Erythroblast (primary cell): Measurements from ENCODE around the gene PLAC8L1.
A peak's percentile ranks its signal among the peaks of the same experiment; 100 is the strongest.

ENCODE experiments used
- DNase-seq, 2 experiments: peaks; one replicate each; lab custom pipeline; 2025; lab: John Stamatoyannopoulos, UW
- GATA1 ChIP-seq: IDR thresholded peaks from 2 replicates; pipeline ENCODE4 v1.6.1; 2011; ENCODE audit warnings: low read depth, mild to moderate bottlenecking, control low read depth, low read length, moderate library complexity
- POLR2A ChIP-seq: IDR thresholded peaks from 2 replicates; pipeline ENCODE4 v1.6.1; 2011; ENCODE audit warnings: mild to moderate bottlenecking, low read length

PLAC8L1 gene

DNA sequence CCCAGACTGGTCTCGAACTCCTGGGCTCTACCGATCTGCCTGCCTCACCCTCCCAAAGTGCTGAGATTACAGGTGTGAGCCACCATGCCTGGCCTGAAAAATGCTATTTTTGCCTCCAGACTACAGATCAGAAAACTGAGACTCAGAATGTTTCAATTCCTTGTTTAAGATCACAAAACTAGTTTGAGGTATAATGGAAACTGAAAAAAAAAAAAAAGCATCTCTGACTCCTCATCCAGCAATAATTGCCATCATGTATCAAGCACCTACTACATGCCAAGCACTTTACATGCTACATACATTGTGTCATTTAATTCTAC is 35.6 kb downstream of the PLAC8L1 start:
- no peak for DNase-seq
- no peak for TF ChIP-seq POLR2A
- no peak for TF ChIP-seq GATA1

DNA sequence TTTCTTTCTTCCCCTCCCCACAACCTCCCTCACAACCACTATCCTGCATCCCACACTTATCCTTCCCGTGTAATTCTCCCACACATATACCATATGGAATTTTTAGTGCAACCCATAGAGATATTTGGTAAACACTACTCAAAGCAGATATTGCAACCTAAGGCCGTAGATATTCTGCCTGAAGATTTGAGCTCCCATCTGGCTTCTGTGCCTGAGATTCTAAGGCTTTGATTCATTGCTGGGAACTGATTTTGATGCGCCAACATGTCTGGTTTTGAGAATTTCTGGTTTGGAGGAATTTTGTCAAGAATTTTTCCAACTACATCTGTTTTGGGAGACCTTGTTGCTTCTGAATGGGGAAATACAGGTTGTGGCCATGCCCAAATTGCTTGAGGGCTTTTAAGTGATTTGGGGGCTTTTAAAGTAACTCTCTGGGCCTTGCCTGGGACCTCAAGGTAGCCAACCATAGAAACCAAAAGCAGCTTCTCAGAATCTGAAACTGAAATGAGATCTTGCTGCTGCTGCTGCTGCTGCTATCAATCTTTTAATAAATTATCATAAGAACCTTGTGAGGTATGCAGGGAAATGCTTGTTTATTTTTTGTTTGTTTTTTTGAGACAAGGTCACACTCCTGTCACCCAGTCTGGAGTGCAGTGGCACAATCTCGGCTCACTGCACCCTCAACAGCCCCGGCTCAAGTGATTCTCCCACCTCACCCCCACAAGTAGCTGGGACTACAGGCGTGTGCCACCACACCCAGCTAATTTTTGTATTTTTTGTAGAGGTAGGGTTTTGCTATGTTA is 36.2 kb downstream of the PLAC8L1 start:
- TF ChIP-seq POLR2A, result no peak
- no peak for TF ChIP-seq GATA1

DNA sequence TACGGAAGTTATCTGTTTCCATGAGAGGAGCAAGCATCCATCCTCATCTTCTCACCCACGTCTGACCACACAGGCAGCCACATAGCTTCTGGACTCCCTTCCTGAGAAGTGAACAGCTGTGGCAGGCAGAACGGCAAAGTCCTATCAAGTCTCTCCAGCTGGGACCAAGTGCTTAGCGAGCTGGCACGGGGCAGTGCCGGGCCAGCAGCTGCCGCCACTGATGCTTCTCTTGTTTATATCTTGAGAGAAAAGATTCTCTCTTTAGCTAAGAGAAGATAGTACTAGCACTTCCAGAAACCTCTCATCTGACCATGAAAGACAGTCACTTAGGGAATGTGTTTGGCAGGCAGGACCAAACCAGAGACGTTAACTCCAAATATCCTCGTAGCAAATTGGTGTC is 37.2 kb downstream of the PLAC8L1 start:
- TF ChIP-seq POLR2A (no peak), GATA1 (no peak)
- no peak for DNase-seq

More for the DNA sequence above, 36.2 kb downstream of the PLAC8L1 start:
- no peak for DNase-seq

DNA sequence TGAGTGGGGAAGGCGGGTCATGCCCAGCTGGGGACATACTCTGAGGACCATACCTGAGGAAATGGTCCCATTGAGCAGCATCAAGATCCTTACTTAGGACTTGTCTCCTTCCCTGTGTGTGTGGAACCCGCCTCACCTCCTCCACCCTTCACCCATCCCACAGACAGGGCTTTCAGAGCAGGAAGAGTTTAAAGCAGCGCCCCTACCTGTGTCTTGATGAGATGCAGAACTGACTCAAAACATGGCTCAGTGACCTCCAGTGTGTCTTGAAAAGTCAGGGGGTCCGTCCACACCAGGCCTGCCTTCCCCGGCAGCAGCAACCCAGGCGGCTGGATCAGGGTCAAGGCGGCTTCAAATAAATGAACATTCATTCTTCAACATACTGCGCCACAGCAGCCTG is 38.4 kb downstream of the PLAC8L1 start:
- no peak for DNase-seq
- TF ChIP-seq POLR2A (no peak), GATA1 (no peak)

DNA sequence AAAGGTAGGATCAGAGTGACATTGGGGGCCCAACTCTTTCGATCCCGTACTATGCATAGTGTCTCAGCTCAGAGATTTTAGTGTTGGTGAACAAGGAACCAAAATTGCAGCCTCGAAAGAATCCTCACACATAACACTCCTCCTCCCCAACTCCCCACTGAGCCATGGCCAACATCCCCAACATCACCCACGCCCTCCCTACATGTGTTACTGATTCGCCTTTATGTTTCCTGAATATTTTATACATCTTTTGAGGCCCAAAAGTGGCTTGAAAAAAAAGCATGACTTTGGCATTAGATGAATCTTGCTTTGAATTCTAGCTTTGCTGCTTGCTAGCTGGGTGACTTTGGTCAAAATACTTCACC is 45.2 kb downstream of the PLAC8L1 start:
- TF ChIP-seq POLR2A (no peak), GATA1 (no peak)
- no peak for DNase-seq

DNA sequence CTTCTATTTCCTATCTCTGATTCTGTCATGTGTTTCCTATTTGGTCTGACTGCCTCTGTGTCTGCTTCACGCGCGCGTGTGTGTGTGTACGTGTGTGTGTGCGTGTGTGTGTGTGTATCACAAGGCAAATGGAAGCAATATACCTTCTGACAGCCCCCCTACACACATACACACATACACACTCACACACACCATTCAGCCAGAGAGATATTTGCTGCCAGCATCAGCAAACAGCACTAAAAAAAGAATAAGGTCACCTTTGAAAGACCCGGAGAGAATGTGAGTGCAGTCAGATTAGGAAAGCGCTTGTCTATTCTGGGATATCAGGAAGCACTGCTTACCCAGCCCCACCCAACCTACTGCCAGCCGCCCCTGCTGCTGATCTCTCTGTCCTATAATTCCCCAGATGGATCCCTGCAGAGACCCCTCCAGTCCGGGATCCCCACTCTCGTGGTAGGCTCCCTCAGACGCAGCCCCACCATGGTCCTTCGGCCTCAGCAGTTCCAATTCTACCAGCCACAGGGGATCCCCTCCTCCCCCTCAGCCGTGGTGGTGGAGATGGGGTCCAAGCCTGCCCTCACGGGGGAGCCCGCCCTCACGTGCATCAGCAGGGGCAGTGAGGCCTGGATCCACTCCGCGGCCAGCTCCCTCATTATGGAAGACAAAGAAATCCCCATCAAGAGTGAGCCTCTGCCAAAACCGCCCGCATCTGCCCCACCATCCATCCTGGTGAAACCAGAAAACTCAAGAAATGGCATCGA is 45.7 kb downstream of the PLAC8L1 start:
- DNase-seq, result no peak
- TF ChIP-seq GATA1 (no peak), POLR2A (no peak)

DNA sequence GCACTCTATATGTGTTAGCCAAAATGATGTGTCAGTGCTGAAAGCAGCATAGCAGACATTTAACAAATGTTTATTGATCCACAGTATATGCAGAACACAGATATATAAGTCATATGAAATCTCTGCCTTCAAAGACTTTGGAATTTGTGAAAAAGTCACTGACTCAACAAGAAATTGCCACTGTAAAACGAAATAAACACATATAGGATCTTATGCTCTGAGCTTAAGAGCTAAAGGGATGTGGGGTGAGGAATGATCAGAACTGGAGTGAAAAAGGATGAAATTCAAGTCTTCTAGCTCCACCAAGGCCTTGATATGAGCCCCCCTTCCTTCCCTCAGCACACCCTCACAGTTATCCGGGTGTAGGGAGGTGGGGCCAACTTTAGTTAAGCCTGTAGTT is 49.9 kb downstream of the PLAC8L1 start:
- no peak for TF ChIP-seq POLR2A
- no peak for DNase-seq

DNA sequence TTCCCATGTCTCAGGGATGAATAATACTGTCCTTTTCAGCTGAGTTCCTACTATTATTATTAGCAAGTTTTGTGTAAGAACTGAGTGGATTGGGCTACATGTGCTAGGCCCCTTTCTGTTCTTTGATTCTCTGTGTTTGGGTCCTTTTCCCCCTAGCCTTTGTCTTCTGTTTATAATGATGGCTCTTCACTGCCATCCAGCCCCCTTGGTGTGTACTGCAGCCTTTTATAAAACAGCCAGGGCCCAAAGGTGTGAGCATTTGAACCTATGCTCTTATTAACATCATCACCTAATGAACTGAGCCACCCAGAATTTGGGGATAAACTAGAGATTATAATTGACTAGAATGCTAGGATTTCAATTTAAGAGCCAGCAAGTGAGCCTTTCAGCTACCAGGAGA is 52.6 kb downstream of the PLAC8L1 start:
- TF ChIP-seq POLR2A (no peak), GATA1 (no peak)
- no peak for DNase-seq

DNA sequence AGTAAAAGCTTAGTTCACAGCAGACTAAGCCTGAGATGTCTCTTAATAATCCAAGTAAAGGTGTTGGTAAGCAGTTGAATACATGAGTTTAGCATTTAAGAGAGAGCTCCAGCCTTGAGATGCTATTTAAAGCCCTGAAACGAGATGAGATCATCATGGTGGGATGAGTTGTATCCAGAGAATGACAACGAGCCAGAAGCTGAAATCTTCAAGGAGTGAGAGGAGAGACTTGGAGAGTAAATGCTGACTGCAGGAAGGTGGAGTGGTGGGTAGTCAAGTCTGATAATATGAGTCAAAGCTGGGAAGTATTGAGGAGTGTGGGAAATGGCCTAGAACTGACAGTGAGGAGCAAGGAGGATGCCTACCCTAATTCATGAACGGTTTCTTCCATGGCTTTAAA is 53.7 kb downstream of the PLAC8L1 start:
- no peak for TF ChIP-seq POLR2A
- TF ChIP-seq GATA1, result no peak
- DNase-seq, result no peak

DNA sequence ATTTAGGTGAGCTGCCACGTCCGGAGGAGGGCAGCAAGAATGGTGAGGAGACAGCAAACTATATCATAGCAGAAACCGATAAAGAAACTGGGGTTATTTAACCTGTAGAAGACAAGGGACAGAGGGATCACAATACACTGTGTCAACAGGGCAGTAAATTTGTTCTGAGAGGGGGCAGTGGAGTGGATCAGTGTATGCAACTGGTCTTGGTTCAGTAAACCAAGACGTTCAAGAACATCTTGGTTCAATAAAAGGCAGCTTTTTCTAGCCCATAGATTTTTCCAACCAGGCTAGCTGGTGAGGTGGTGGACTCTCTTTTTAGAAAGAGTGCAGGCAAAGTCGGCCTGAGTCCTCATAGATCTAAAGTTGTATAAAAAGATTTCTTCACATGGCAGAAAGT is 55.3 kb downstream of the PLAC8L1 start:
- TF ChIP-seq POLR2A, result no peak
- TF ChIP-seq GATA1, result no peak
- no peak for DNase-seq

DNA sequence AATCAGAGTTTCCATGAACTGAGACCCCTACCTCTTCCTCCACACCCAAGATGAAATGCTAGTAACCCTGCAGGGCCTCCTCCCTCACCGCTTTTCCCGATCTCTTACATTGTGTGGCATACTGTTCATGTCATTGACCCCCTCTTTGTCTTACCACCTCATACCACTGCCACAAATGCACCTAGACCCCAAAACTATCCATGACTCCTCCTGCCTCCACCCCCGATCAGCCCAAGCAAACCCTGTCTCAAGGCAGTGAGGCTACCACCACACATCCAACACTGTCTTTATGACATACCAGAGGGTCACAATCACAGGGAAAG is 55.7 kb downstream of the PLAC8L1 start:
- no peak for TF ChIP-seq POLR2A
- TF ChIP-seq GATA1, result no peak
- DNase-seq, result no peak

DNA sequence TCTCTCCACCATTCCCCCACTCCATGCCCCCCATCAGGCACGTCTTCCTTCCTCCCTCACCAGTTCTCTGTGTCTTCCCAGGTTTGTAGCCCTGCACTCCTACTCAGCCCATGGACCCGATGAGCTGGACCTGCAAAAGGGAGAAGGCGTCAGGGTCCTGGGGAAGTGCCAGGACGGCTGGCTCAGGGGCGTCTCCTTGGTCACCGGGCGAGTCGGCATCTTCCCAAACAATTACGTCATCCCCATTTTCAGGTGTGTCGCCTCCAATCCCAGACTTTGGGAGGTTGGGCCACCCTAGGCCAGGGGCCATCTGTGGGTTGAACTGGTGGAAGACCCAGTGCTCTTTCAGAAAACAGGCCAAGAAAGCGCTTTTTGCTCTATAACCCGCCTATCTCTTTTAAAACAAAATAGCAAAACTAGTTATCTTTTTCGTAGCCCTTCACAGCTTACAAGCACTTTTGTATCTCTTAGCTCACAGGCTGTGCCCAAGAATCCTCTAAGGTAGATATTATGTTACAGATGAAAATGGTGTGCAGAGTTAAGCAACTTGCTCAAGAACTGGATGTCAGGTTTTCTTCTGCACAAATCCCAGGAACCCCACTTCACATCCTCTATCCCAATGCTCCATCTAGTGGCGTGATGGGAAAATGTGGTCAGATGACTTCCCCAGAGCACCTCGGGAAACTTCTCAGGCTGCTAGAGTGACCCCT is 56.2 kb downstream of the PLAC8L1 start:
- TF ChIP-seq POLR2A, result no peak
- no peak for TF ChIP-seq GATA1
- DNase-seq, result peak; percentile 65 to 76

DNA sequence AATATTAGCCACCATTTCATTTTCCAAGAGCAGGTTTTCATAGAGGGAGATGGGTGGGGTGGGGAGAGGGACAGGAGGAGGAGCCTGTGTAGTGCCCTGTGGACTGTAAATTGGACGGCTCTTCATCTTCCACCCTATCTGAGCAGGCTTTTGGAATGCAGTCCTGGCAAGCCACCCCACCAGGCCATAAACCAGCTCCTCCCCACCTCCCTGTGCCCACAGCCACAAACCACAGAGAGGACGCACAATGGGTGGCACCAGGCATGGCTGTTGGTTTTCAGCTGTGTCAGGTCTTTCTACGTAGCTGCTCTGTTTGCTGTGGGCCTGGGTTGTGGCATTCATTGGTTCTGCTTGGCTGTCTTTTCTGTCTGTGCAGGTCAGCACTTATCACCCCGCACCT is 58.0 kb downstream of the PLAC8L1 start:
- DNase-seq, result no peak
- no peak for TF ChIP-seq POLR2A
- no peak for TF ChIP-seq GATA1

DNA sequence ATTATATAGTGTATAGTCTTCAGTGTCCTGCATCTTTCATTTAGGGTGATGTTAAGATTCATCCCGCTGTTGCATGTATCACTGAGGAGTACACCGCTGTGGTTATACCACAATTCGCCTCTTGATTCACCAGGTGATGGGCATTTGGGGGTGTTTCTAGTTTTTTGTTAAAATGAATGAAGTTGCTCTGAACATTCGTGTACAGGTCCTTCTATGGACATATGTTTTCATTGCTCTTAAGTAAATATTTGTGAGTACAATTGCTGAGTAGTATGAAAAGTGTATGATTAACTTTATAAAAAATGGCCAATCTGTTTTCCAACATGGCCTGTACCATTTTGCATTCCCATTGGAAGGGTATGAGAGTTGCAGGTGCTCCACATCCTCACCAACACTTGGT is 61.7 kb downstream of the PLAC8L1 start:
- DNase-seq, result no peak
- no peak for TF ChIP-seq GATA1
- no peak for TF ChIP-seq POLR2A

DNA sequence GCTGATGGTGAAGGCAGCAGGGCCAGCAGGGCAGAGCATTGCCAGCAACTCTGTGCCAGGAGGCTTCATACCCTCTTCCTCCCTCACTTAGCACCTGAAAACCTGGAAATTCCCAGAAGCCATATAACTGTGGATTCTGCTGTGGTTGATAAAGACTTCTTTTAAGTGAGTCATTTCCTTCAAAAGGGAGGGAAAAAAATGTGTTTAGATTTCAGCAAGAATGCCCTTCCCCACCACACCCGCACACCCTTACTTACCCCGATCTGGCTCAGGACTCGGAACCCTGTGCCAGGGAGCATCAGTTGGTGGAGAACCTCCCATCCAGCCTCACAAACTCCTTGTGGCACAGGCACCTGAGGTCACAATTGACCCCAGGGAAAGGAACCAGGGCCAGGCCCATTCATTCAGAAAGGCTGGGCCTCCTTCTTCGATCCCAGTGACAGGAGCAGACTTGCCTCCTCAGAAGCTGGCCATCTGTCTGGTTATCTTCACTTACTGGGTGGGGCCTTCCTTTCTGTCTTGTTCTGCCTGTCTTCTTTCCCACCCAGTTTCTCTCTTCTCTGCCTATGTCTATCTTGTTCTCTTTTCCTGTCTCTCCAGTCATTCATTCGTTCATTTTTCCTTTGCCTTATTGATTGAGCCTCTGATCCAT is 62.6 kb downstream of the PLAC8L1 start:
- peak; percentile 65 to 80 for DNase-seq
- no peak for TF ChIP-seq GATA1
- TF ChIP-seq POLR2A, result peak; percentile 42
